ENCODE measurements around the gene UNC13B. TPM values are rescaled to one million over a fixed set of nuclear protein-coding genes. Genes with fewer than 3 reads are reported as not detected.

Gene UNC13B
- total and polyA plus RNA-seq, 2 of the 13 experiments (the other 11 are each of a cell fraction or from before 2014, with no cell fraction given), result 14.0 to 18.3 TPM

DNA sequence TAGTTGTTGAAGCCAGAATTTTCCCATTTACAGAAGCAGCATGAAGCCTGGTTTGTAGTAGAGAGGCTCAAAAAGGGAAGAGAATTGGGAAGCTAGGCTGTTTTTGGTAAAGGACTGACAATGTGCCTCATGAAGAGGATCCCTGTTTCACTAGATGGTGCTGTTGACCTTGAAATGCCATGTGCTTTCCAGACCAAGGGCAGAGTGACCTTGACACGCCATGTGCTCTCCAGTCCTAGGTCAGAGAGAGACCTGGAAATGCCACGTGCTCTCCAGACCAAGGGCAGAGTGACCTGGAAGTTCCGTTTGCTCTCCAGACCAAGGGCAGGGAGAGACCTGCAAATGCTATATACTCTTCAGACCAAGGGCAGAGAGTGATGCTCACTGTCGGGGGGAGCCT lies 32.0 kb downstream of the UNC13B start (continued):
- TF ChIP-seq FOXP1 (IDR thresholded peaks at IDR 0.05) (no peak), FOXP1 (CRISPR knock-in tag; IDR thresholded peaks at IDR 0.05) (no peak), ZZZ3 (CRISPR knock-in tag; IDR thresholded peaks at IDR 0.05; ENCODE audit: borderline replicate concordance) (no peak), SMARCE1 (IDR thresholded peaks at IDR 0.05; ENCODE audit: borderline replicate concordance) (no peak), ZNF879 (CRISPR knock-in tag; IDR thresholded peaks at IDR 0.05) (no peak), ZNF775 (CRISPR knock-in tag; IDR thresholded peaks at IDR 0.05; ENCODE audit: borderline replicate concordance) (no peak), ZBTB20 (CRISPR knock-in tag; IDR thresholded peaks at IDR 0.05; ENCODE audit: borderline replicate concordance, low read depth) (no peak), ZNF205 (CRISPR knock-in tag; IDR thresholded peaks at IDR 0.05) (no peak), FOXK1 (CRISPR knock-in tag; IDR thresholded peaks at IDR 0.05; ENCODE audit: borderline replicate concordance, low read depth) (no peak), AKAP8 (CRISPR knock-in tag; IDR thresholded peaks at IDR 0.05) (no peak), MEF2D (CRISPR knock-in tag; IDR thresholded peaks at IDR 0.05) (no peak), MIER2 (CRISPR knock-in tag; IDR thresholded peaks at IDR 0.05) (no peak), NFKBIZ (CRISPR knock-in tag; IDR thresholded peaks at IDR 0.05) (no peak), HNF4G (IDR thresholded peaks at IDR 0.05; ENCODE audit: borderline replicate concordance, low read depth, low read length) (no peak), HNF4G (CRISPR knock-in tag; IDR thresholded peaks at IDR 0.05; ENCODE audit: borderline replicate concordance, low read depth) (no peak), EHMT2 (IDR thresholded peaks at IDR 0.05; ENCODE audit: borderline replicate concordance, low read depth, low read length) (no peak), RELA (CRISPR knock-in tag; IDR thresholded peaks at IDR 0.05) (no peak), ZNF614 (CRISPR knock-in tag; IDR thresholded peaks at IDR 0.05; ENCODE audit: borderline replicate concordance) (0 out of 2 replicates have a peak, but pooled peaks have one; percentile 20), ZNF441 (CRISPR knock-in tag; IDR thresholded peaks at IDR 0.05; ENCODE audit: borderline replicate concordance) (no peak), ZFP36 (IDR thresholded peaks at IDR 0.05; ENCODE audit: borderline replicate concordance, low read depth, low read length, partially characterized antibody) (no peak), ZNF17 (CRISPR knock-in tag; IDR thresholded peaks at IDR 0.05) (no peak), ZNF724P (CRISPR knock-in tag; IDR thresholded peaks at IDR 0.05; ENCODE audit: borderline replicate concordance) (no peak), ZNF382 (CRISPR knock-in tag; IDR thresholded peaks at IDR 0.05; ENCODE audit: borderline replicate concordance) (no peak), THYN1 (CRISPR knock-in tag; IDR thresholded peaks at IDR 0.05; ENCODE audit: borderline replicate concordance, low read depth) (no peak), MBNL3 (CRISPR knock-in tag; conservative IDR thresholded peaks at IDR 0.05) (no peak)
- TF ChIP-seq, protein P1, sequence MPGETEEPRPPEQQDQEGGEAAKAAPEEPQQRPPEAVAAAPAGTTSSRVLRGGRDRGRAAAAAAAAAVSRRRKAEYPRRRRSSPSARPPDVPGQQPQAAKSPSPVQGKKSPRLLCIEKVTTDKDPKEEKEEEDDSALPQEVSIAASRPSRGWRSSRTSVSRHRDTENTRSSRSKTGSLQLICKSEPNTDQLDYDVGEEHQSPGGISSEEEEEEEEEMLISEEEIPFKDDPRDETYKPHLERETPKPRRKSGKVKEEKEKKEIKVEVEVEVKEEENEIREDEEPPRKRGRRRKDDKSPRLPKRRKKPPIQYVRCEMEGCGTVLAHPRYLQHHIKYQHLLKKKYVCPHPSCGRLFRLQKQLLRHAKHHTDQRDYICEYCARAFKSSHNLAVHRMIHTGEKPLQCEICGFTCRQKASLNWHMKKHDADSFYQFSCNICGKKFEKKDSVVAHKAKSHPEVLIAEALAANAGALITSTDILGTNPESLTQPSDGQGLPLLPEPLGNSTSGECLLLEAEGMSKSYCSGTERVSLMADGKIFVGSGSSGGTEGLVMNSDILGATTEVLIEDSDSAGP (CRISPR knock-in tag; IDR thresholded peaks at IDR 0.05; ENCODE audit: borderline replicate concordance), result 0 out of 2 replicates have a peak, but pooled peaks have one; percentile 23
- TF ChIP-seq, protein P2, sequence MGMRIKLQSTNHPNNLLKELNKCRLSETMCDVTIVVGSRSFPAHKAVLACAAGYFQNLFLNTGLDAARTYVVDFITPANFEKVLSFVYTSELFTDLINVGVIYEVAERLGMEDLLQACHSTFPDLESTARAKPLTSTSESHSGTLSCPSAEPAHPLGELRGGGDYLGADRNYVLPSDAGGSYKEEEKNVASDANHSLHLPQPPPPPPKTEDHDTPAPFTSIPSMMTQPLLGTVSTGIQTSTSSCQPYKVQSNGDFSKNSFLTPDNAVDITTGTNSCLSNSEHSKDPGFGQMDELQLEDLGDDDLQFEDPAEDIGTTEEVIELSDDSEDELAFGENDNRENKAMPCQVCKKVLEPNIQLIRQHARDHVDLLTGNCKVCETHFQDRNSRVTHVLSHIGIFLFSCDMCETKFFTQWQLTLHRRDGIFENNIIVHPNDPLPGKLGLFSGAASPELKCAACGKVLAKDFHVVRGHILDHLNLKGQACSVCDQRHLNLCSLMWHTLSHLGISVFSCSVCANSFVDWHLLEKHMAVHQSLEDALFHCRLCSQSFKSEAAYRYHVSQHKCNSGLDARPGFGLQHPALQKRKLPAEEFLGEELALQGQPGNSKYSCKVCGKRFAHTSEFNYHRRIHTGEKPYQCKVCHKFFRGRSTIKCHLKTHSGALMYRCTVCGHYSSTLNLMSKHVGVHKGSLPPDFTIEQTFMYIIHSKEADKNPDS (CRISPR knock-in tag; IDR thresholded peaks at IDR 0.05), result no peak
- TF ChIP-seq, protein P3, sequence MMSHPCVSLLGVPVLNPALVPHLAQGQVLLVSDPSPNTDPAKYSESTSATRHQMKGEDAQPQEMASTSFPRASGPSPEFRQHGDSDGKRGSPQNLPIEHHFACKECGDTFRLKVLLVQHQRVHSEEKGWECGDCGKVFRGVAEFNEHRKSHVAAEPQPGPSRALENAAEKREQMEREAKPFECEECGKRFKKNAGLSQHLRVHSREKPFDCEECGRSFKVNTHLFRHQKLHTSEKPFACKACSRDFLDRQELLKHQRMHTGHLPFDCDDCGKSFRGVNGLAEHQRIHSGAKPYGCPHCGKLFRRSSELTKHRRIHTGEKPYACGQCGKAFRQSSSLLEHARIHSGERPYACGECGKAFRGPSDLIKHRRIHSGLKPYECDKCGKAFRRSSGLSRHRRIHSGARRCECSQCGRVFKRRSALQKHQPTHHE (CRISPR knock-in tag; IDR thresholded peaks at IDR 0.05; ENCODE audit: borderline replicate concordance), result no peak
